GM10847 (cell line): ENCODE results near the gene PPP3CB.

Experiments used
- POLR2A ChIP-seq: IDR thresholded peaks from 2 replicates; pipeline ENCODE4 v1.6.1; 2011; ENCODE audit not compliant: insufficient read length; ENCODE audit errors: extremely low read depth

The PPP3CB gene

DNA sequence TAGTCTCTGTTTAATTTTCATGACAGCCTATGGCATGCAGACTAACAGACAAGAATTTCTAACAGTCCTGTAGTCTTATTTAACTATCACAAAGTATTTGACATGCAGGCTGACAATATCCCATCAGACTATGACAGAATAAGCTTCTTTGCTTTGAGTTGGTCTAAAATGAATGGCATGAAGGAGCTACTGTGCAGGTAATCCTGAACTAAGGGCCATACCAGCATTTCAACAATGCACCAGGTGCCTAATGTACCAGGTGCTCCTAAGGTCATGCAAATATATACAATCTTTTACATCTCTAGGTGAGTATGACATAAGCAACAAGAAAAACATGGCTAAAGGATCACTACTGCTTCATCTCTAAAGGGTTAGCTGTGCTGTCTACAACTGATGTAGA, 48.9 kb downstream of the PPP3CB start:
- no peak for TF ChIP-seq POLR2A

DNA sequence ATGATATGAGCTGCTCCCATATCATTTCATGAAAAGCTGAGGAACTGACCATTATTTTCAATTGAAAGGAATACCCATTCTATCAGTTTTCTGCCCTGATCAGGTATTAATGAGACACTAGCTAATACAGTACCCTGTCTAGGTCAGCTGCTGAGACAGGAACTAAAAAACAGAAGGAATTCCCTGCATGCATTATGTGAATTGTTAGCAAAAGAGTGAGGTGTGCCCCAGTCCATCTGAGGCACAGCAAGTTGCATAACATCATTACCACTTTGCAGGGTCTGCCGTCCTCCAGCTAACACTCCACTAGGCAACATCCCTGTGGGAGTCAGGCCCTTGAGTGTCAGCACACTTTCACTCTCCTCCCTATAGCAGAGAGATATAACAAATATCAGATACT, 51.4 kb downstream of the PPP3CB start:
- TF ChIP-seq POLR2A, result no peak

DNA sequence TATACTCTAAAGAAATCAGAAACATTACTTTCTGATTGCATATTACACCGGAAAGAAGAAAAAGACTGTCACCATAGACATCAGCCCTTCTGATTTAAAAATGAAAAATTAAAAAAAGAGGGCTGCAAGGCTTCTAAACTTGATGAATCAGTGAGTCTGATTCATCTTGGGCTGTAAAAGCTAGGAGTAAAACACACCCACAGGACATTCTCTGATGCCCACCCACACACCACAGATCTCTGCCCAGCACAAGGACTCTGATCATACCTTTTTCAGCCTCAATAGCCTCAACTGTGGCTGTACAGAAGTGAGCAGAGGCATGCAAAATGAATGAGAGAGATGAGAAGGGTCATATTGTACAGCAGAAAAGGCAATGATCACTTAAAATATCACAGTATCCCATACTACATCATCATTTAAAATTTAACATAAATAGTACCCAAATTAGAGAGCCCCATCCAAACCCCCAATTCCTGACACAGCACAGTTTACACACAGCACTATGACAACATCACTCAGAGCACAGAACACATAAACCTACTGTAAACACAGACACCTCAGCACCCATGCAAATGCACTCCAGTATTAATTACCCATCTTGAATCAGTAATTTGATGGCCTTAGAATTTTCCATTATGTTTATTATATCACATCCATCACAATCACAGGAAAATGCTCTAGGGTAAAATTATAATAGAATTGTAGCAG, 56.1 kb downstream of the PPP3CB start:
- TF ChIP-seq POLR2A, result no peak

DNA sequence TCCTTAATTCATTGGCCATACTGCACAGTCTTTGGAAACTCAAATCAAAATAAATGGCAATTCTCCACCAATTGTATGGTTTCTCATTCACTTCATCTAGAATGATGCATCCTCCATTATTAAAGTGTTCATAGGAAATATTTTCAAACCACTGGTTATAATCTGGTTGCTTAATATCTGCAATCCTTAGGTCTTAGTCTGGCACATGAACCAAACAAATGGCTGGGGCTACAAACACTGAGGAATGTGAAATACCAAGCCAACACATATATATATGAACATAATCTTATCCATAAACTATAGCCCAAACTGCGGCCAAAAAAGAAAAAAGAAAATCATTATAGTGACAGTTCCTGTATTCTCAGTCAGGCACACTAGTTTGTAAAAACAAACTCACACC, 56.8 kb downstream of the PPP3CB start:
- no peak for TF ChIP-seq POLR2A

DNA sequence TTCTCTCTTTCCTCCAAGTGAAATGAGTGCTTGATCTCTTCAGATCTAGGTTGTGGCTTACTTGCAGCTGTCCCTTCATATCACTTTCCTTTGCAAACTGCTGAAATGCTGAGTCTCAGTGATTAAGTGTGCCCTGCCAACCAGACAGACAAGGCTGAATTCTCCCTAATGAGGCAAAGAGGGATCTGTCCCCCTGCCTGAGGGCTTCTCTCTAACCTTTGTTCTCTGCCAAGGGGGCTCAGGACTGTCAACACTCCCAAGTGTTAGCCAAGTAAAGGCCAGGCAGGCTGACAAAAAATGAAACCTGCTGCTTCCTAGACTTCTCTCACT, 62.3 kb downstream of the PPP3CB start, which contains the start of gene MSS51:
TSS of gene MSS51 (minus strand) at position 24 of the 330 bp plus-strand sequence. CDS start 5,277 bp downstream, outside the sequence.
- TF ChIP-seq POLR2A, result no peak

DNA sequence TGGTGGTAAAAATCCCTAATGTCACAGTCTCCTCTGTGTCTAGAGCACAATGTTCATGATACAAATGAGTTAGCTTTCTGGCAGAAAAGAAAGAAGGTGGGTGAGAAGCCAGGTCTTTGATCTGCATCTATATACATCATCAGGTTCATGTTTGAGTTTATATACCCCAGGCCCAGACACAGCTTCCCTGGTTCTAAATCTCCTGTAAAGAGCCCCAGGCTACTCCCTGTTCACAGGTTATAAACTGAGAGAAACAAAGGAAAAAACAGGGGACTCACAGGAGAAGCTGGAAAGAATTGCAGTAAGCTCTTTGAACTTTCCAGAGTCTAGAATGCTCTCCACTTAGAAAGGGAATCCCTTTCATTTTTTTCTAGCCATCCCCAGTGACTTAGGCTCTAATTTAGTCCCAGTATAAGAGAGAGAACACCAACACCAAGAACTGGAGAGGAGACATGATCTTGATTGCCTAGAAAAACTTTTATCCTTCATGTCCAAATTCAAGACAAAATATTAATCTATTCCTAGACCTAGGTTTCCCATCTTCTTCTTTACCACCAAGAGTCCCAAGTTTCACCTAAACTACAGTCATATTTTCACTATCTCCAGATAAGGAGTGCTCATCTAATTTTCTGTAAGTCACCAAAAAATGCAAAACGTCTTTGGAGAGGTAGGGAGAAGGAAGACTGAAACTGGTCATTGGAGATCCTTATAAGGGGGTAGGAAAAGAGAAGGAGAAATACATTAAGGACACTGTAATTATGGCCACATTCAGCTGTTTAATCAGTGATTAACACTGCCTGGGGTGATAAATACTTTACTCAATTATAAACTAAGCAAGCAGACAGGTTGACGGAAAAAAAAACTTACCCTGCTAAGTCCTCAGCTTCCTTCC, 62.9 kb downstream of the PPP3CB start:
- no peak for TF ChIP-seq POLR2A

DNA sequence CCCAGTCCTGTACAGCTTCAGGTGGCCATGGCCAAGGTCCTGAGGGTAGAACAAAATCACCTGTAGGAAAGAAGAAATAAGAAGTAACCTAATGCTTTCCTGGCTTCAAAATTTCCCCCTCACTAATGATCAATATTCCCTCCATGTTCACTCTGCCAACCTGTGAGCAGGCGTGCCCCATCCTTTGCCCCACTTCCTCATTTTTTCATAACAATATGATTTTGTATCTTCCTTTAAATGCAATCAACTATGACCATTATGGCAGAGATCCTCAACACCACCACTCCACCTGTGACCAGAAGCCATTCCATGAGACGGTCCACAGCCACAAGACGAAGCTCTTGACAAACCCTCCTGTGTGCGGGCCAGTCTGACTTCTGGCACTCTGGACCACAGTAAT, 69.5 kb downstream of the PPP3CB start:
- TF ChIP-seq POLR2A, result no peak

DNA sequence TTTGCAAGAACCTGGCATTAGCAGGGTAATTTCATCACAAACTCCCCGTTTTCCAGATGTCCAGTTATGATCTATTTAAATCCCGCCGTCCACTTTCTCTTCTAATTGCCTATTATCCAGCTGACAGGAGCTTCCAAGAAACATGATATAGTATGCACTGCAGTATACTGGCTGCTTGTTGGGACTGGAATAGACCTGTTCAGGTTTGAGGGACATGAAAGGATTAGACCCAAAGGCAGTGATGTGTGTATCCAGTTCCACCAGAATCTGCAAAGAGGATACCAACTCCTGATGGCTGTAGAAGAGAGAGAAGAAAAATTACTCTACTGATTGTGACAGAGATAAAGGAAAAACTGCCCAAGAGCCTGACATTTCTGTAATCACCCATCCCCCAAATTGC, 71.3 kb downstream of the PPP3CB start:
- TF ChIP-seq POLR2A, result no peak

DNA sequence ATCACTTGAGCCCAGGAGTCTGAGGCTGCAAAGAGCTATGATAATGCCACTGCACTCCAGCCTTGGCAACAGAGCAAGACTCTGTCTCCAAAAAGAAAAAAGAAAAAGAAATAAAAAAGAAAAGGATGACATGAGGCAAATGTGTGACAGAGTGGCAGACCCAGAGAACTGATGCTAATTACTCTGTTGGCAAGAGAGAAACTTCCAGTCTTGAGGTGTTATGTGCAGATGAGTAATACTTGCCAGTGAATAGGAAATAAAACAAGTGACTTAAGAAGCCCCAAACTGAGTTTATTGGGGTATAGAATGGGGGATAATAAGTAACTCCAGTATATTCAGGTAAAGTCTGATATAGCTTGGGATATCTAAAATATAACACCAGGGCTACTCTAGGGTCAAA, 72.5 kb downstream of the PPP3CB start:
- TF ChIP-seq POLR2A, result no peak

DNA sequence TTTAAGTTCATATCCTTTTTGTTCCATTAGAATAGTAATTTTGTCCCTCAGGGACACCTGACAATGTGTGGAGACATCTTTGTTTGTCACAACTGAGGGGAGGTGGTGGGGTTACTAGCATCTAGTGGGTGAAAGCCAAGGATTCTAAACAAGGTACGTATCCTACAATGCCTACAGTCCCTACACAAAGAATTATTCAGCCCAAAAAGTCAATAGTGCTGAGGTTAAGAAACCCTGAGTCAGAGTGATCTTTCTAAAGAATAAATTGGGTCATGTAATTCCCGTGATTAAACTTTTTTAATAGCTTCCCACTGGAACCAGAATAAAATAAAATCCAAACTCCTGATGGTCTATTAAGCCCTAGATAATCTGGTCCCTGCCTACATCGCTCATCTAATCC, 79.3 kb downstream of the PPP3CB start:
- TF ChIP-seq POLR2A, result no peak

DNA sequence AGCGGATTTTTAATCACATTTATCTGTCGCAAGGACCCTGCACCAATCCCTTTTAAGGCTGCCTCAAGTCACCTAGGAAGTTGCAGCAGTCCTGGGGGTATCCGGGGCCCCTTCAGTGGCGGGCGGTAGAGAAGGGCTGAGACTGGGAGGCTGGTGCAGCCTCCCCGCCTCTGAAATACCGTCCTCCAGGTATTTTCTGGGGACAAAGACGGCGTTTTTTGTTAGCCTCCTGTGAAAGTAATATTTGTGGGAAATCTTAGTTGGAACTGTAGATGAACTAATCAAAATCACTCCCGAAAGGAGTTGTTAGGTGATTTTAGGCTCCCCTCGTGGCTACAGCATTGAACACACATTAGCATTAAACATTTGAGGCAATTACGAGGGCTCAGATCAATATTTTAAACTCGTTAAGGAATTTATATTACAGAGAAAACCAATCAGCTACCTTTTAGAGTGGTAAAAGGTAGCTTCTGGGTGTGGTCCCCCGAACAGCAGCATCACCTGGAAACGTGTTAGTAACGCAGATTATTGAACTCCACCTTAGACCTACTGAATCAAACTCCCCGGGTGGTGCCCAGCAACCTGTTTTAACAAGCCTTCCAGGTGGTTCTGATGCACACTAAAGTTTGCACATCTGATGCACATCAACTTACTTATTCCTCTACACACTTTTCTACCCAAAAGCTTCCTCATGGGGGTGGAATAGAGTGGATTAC, 81.4 kb downstream of the PPP3CB start:
- no peak for TF ChIP-seq POLR2A

DNA sequence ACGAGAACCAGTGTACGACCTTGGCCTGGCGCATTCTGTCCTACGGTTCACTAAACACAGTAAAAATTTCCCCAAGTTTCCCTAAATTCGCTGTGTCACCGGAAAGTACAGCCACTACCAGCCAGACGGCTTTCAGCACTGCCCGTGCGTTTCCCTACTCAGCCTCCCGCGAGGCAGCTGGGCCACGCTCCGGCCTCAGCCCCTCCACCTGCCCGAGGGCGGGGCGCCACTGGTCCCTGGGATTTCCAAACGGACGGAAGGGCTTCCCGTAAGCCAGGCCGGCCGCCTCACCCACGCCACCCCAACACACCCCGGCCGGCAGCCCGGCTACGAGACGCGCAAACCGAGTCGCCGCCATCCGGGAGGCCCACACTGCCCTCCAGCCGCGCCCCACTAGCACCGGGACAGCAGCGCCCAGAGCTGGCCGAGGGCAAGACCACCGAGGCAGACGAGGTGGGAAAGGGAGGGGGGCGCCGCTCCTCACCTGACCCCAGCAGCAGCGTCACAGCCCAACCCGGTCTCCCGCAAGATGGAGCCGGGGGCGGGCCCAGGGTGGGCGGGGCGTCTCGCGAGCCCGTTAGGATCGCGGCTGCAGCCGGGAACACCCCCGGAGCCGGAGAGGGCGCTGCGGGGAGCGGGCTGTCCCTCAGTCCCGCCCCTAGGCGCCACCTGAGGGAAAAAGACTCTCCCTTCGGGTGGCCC, 82.1 kb downstream of the PPP3CB start, which contains the start of gene ANXA7:
TSS of gene ANXA7 (minus strand) at position 531 of the 702 bp plus-strand sequence. CDS start 13,202 bp downstream, outside the sequence.
- peak; percentile 83 for TF ChIP-seq POLR2A

DNA sequence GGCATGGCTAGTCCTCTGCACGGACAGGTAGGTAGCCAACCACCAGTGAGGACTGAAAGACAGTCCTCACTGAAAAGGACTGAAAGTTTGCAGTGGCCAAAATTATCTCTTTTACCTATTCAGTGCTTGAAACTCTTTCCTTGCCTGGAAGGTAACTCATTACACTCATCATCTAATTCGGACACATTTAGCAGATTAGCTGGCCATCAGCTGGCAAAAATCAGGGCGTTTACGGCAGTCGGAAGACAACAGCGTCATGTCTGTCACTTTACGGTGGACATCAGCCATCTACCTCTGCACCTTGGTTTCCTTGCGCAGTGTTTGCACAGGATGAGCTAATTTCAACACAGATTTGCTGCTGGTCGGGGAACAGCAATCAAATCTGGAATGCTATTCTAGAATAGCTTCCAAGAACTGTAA, 82.7 kb downstream of the PPP3CB start:
- no peak for TF ChIP-seq POLR2A

DNA sequence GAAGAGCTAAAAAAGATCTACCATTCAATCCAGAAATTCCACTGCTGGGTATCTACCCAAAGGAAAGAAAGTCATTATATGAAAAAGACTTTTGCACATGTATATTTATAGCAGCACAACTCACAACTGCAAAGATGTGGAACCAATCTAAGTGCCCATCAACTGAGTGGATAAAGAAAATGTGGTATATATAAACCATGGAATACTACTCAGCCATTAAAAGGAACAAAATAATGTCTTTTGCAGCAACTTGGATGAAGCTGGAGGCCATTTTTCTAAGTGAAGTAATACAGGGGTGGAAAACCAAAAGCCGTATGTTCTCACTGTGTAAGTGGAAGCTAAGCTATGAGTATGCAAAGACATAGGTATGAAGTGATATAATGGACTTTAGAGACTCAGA, 84.9 kb downstream of the PPP3CB start:
- no peak for TF ChIP-seq POLR2A

DNA sequence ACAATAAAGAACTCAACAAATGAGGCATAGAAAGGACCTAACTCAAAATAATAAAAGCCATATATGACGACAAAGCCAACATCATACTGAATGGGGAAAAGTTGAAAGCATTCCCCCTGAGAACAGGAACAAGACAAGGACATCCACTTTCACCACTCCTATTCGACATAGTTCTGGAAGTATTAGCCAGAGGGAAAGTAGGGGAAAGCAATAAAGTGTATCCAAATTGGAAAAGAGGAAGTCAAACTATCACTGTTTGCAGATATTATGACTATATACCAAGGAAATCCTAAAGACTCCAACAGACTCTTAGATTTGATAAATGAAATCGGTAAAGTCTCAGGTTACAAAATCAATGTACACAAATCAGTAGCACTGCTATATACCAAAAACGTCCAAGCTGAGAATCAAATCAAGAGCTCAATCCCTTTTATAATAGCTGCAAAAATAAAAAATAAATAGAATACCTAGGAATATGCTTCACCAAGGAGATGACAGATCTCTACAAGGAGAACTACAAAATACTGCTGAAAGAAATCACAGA, 86.8 kb downstream of the PPP3CB start:
- no peak for TF ChIP-seq POLR2A

DNA sequence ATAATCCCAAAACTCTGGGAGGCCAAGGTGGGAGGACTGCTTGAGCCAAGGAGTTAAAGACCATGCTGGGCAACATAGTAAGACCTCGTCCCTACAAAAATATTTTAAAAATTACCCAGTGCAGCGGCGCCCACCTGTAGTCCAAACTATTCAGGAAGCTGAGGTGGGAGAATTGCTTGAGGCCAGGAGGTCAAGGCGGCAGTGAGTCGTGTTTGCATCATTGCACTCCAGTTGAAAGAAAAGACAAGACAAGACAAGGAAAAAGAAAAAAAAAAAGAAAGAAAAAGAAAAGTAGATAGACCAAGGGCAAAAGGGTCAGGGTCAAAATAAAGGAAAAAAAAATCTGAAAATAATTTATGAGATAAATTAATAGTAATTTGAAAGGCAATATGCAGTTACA, 87.8 kb downstream of the PPP3CB start:
- TF ChIP-seq POLR2A, result no peak
